ENCODE measurements around the gene ZBTB46. TPM values are rescaled to one million over a fixed set of nuclear protein-coding genes. Genes with fewer than 3 reads are reported as not detected.

ZBTB46 gene
- total RNA-seq, 2 donors from 2014 or later = 2.1 to 3.2 TPM

DNA sequence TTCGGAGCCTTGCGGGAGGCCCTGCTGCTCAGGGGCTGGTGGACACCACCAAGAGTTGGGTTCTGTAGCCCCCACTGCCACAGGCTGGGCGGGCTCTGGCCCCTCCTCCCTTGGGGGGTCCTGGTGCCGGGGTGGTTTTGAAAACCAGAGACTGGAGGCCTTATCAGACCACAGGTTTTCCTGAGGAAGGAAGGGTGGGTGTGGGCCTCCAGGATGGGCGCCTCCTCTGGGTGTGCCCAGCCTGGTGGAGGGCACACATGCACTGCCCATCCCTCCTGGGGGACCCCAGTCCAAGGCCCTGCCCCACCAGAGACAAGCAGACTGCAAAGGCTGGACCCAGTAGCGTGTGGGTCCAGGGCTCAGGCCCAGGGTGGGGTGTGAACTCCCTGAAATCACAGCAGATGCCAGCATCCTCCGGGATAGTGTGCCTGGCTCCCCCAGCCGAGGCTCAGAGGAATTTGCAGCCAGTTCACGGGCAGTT, 13.5 kb upstream of the ZBTB46 start:
- peaks cover 14% of the 10 kb centered on the region for H3K27me3 ChIP-seq
- intact Hi-C loops (cut with DNase I) = no loop called here

DNA sequence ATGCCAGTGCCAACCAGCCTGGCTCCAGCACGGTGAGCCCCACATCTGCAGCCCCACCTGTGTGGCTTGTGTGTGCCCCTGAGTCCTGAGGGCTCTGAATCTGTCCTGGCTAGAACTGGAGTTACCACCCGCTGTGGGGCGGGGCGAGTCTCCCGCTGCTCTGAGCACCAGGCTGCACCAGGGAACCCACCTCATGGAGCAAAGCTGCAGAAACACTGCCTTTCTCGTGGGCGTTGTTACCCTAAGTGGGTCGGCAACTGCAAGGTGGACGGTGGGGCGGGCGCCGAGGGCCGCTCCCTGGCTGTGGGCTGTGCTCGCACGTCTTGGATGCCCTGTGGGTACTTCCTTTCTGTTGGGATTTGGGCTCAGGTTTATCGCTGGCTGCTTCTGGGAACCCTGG, 12.7 kb upstream of the ZBTB46 start:
- Histone ChIP-seq H3K9me3 (no peaks in the 10 kb centered on the region), H3K27me3 (peaks cover 14% of the 10 kb centered on the region), H3K4me1 (no peaks in the 10 kb centered on the region), H3K27ac (no peak overlapping the region), H3K9ac (ENCODE audit: low read depth in 2 of 2, low read length in 2 of 2) (no peak overlapping the region), H3K36me3 (no peaks in the 10 kb centered on the region), H3K4me3 (no peak overlapping the region)
- TF ChIP-seq, protein P1, sequence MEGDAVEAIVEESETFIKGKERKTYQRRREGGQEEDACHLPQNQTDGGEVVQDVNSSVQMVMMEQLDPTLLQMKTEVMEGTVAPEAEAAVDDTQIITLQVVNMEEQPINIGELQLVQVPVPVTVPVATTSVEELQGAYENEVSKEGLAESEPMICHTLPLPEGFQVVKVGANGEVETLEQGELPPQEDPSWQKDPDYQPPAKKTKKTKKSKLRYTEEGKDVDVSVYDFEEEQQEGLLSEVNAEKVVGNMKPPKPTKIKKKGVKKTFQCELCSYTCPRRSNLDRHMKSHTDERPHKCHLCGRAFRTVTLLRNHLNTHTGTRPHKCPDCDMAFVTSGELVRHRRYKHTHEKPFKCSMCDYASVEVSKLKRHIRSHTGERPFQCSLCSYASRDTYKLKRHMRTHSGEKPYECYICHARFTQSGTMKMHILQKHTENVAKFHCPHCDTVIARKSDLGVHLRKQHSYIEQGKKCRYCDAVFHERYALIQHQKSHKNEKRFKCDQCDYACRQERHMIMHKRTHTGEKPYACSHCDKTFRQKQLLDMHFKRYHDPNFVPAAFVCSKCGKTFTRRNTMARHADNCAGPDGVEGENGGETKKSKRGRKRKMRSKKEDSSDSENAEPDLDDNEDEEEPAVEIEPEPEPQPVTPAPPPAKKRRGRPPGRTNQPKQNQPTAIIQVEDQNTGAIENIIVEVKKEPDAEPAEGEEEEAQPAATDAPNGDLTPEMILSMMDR (IDR thresholded peaks at IDR 0.05) = no peak
- intact Hi-C loops (cut with DNase I) = no loop called here
- no peak for DNase-seq

More for the DNA sequence above, 13.5 kb upstream of the ZBTB46 start:
- no peak for DNase-seq
- TF ChIP-seq, protein P1 (IDR thresholded peaks at IDR 0.05) = no peak
- no peaks in the 10 kb centered on the region for H3K9me3 ChIP-seq
- no peak overlapping the region for H3K4me3 ChIP-seq
- no peak overlapping the region for H3K27ac ChIP-seq
- H3K4me1 ChIP-seq = no peaks in the 10 kb centered on the region
- no peak overlapping the region for H3K9ac ChIP-seq (ENCODE audit: low read depth in 2 of 2, low read length in 2 of 2)
- no peaks in the 10 kb centered on the region for H3K36me3 ChIP-seq

DNA sequence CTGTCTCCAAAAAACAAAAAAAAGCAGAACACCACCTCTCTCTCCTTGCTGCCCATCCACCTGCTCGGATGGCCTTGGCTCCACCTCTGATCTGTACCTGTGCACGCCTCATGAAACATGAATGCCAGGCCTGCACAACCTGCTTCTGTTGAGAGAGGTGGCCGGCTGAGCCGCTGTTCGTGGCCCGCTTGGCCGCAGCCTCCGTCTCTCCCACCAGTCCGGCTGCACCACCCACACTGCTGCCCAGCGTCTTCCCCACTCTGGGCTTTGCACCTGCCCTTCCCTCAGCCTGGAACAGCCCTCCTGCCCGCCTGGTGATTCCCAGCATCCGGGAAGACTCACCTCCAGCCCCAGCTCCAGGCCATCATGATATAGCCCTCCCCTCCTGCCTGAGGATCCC, 12.2 kb upstream of the ZBTB46 start:
- H3K9me3 ChIP-seq = no peaks in the 10 kb centered on the region
- no peak overlapping the region for H3K9ac ChIP-seq (ENCODE audit: low read depth in 2 of 2, low read length in 2 of 2)
- H3K27ac ChIP-seq = no peak overlapping the region
- TF ChIP-seq, protein P1 (IDR thresholded peaks at IDR 0.05) = no peak
- intact Hi-C loops (cut with DNase I) = no loop called here
- peaks cover 14% of the 10 kb centered on the region for H3K27me3 ChIP-seq
- H3K4me3 ChIP-seq = no peak overlapping the region
- H3K4me1 ChIP-seq = no peaks in the 10 kb centered on the region
- no peaks in the 10 kb centered on the region for H3K36me3 ChIP-seq
- no peak for DNase-seq

- TF ChIP-seq, protein P1 (IDR thresholded peaks at IDR 0.05) = no peak
- no peak overlapping the region for H3K4me3 ChIP-seq
- H3K9ac ChIP-seq (ENCODE audit: low read depth in 2 of 2, low read length in 2 of 2) = no peak overlapping the region
- peaks cover 14% of the 10 kb centered on the region for H3K27me3 ChIP-seq
- no peaks in the 10 kb centered on the region for H3K9me3 ChIP-seq
- DNase-seq = no peak
- intact Hi-C loops (cut with DNase I) = no loop called here
- H3K36me3 ChIP-seq = no peaks in the 10 kb centered on the region
- no peak overlapping the region for H3K27ac ChIP-seq
- no peaks in the 10 kb centered on the region for H3K4me1 ChIP-seq
These were observed 11.2 kb upstream of the ZBTB46 start for GRCh38 chr20:63842258-63842657.

DNA sequence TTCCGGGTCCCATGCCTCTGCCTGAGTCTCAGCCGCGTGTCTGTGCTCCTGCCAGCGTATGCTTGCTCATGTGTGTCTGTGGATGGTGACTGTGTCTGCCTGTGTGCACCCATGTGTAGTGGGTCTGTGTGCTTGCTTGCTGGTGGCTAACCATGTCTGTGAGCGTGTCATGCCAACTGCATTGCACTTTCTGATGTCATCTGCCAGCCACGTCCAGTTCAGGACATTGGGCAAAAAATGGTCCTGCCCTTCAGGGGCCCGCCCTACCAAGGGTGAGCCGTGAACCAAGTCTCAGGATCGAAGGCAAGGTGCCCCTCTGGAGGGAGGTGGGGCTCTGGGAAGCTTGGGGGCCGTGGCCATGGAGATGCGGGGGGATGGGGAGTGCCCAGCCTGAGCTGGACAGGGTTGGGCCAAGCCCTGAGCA, 9.4 kb upstream of the ZBTB46 start:
- Histone ChIP-seq H3K9ac (ENCODE audit: low read depth in 2 of 2, low read length in 2 of 2) (no peak overlapping the region), H3K36me3 (no peaks in the 10 kb centered on the region), H3K9me3 (no peaks in the 10 kb centered on the region), H3K27me3 (peaks cover 4% of the 10 kb centered on the region), H3K27ac (no peak overlapping the region), H3K4me1 (no peaks in the 10 kb centered on the region), H3K4me3 (no peak overlapping the region)
- DNase-seq = no peak
- TF ChIP-seq, protein P1 (IDR thresholded peaks at IDR 0.05) = no peak
- intact Hi-C loops (cut with DNase I) = no loop called here

Data from colonic mucosa (tissue), 4 donors.